GM23338 (cell line): ENCODE measurements around the gene CCPG1.

Experiments
- EZH2 ChIP-seq: fragments of 200-600 bp; sonication (generic); IDR thresholded peaks from one replicate; pipeline ENCODE4 v1.8.0; 2017; ENCODE audit warnings: antibody characterized with exemption, mild to moderate bottlenecking, low read depth; ENCODE audit not compliant: unreplicated experiment
- JUNB ChIP-seq: IDR thresholded peaks from one replicate; pipeline ENCODE4 v1.6.1; 2016; ENCODE audit warnings: antibody characterized with exemption; ENCODE audit not compliant: unreplicated experiment
- TF ChIP-seq, protein P1 (sequence below), 2 experiments: fragments of 200-600 bp in 1 of 2; sonication (generic) in 1 of 2; conservative IDR thresholded peaks; 2 replicates each; pipeline versions ENCODE4 v1.5.1 to v1.6.1; 2016 to 2017; ENCODE audit warnings: antibody characterized with exemption in 2 of 2, low read depth in 2 of 2, mild to moderate bottlenecking in 2 of 2, moderate library complexity in 1 of 2
- TF ChIP-seq, protein P2 (sequence below): IDR thresholded peaks from one replicate; pipeline ENCODE4 v1.6.1; 2018; ENCODE audit warnings: antibody characterized with exemption; ENCODE audit not compliant: unreplicated experiment

DNA sequence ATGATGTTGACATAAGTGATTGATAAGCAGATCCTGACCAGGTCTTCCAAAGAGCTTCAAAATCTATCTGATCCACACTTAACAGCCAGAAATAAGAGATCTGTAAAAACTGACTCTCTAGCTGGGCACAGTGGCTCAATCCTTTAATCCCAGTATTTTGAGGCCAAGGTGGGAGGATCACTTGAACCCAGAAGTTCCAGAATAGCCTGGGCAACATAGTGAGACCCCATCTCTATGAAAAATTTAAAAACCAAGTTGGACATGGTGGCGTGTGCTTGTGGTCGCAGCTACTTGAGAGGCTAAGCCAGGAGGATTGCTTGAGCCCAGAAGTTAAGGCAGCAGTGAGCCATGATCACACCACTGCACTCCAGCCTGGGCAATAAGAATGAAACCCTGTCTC, 45.5 kb downstream of the CCPG1 start:
- TF ChIP-seq, protein P1, sequence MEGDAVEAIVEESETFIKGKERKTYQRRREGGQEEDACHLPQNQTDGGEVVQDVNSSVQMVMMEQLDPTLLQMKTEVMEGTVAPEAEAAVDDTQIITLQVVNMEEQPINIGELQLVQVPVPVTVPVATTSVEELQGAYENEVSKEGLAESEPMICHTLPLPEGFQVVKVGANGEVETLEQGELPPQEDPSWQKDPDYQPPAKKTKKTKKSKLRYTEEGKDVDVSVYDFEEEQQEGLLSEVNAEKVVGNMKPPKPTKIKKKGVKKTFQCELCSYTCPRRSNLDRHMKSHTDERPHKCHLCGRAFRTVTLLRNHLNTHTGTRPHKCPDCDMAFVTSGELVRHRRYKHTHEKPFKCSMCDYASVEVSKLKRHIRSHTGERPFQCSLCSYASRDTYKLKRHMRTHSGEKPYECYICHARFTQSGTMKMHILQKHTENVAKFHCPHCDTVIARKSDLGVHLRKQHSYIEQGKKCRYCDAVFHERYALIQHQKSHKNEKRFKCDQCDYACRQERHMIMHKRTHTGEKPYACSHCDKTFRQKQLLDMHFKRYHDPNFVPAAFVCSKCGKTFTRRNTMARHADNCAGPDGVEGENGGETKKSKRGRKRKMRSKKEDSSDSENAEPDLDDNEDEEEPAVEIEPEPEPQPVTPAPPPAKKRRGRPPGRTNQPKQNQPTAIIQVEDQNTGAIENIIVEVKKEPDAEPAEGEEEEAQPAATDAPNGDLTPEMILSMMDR (conservative IDR thresholded peaks at IDR 0.05; ENCODE audit: low read depth in 2 of 2): no peak
- no peak for TF ChIP-seq EZH2
- TF ChIP-seq, protein P2, sequence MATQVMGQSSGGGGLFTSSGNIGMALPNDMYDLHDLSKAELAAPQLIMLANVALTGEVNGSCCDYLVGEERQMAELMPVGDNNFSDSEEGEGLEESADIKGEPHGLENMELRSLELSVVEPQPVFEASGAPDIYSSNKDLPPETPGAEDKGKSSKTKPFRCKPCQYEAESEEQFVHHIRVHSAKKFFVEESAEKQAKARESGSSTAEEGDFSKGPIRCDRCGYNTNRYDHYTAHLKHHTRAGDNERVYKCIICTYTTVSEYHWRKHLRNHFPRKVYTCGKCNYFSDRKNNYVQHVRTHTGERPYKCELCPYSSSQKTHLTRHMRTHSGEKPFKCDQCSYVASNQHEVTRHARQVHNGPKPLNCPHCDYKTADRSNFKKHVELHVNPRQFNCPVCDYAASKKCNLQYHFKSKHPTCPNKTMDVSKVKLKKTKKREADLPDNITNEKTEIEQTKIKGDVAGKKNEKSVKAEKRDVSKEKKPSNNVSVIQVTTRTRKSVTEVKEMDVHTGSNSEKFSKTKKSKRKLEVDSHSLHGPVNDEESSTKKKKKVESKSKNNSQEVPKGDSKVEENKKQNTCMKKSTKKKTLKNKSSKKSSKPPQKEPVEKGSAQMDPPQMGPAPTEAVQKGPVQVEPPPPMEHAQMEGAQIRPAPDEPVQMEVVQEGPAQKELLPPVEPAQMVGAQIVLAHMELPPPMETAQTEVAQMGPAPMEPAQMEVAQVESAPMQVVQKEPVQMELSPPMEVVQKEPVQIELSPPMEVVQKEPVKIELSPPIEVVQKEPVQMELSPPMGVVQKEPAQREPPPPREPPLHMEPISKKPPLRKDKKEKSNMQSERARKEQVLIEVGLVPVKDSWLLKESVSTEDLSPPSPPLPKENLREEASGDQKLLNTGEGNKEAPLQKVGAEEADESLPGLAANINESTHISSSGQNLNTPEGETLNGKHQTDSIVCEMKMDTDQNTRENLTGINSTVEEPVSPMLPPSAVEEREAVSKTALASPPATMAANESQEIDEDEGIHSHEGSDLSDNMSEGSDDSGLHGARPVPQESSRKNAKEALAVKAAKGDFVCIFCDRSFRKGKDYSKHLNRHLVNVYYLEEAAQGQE: no peak
- no peak for TF ChIP-seq JUNB
